Measurements from ENCODE around the gene HIPK2. TPM values are rescaled to one million over a fixed set of nuclear protein-coding genes. Genes with fewer than 3 reads are reported as not detected.

The HIPK2 gene
- total and polyA plus RNA-seq, 2 experiments from 2014 or later, result 7.3 to 16.9 TPM

GRCh38 chr7:139681463-139681755, 96.4 kb downstream of the HIPK2 start (continued):
- no peak for TF ChIP-seq REST (IDR thresholded peaks at IDR 0.05; ENCODE audit: unreplicated experiment)
- TF ChIP-seq ZNF331 (CRISPR knock-in tag; IDR thresholded peaks at IDR 0.05; ENCODE audit: low read depth), result no peak
- no peak for TF ChIP-seq STAT1 (IDR thresholded peaks at IDR 0.05; ENCODE audit: unreplicated experiment)
- no peak for TF ChIP-seq POLR2AphosphoS5 (IDR thresholded peaks at IDR 0.05; ENCODE audit: low read depth)
- TF ChIP-seq EZH2phosphoT487 (IDR thresholded peaks at IDR 0.05; ENCODE audit: unreplicated experiment), result no peak
- TF ChIP-seq, protein P1, sequence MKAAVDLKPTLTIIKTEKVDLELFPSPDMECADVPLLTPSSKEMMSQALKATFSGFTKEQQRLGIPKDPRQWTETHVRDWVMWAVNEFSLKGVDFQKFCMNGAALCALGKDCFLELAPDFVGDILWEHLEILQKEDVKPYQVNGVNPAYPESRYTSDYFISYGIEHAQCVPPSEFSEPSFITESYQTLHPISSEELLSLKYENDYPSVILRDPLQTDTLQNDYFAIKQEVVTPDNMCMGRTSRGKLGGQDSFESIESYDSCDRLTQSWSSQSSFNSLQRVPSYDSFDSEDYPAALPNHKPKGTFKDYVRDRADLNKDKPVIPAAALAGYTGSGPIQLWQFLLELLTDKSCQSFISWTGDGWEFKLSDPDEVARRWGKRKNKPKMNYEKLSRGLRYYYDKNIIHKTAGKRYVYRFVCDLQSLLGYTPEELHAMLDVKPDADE (IDR thresholded peaks at IDR 0.05), result no peak
- TF ChIP-seq NANOG (IDR thresholded peaks at IDR 0.05; ENCODE audit: borderline replicate concordance), result no peak
- TF ChIP-seq ZNF114 (CRISPR knock-in tag; IDR thresholded peaks at IDR 0.05), result no peak
- TF ChIP-seq CREB1 (CRISPR knock-in tag; IDR thresholded peaks at IDR 0.05; ENCODE audit: low read depth), result no peak
- no peak for TF ChIP-seq JUNB (IDR thresholded peaks at IDR 0.05; ENCODE audit: unreplicated experiment)
- no peak for TF ChIP-seq CTCF (conservative IDR thresholded peaks at IDR 0.05; ENCODE audit: low read depth in 2 of 2)

DNA sequence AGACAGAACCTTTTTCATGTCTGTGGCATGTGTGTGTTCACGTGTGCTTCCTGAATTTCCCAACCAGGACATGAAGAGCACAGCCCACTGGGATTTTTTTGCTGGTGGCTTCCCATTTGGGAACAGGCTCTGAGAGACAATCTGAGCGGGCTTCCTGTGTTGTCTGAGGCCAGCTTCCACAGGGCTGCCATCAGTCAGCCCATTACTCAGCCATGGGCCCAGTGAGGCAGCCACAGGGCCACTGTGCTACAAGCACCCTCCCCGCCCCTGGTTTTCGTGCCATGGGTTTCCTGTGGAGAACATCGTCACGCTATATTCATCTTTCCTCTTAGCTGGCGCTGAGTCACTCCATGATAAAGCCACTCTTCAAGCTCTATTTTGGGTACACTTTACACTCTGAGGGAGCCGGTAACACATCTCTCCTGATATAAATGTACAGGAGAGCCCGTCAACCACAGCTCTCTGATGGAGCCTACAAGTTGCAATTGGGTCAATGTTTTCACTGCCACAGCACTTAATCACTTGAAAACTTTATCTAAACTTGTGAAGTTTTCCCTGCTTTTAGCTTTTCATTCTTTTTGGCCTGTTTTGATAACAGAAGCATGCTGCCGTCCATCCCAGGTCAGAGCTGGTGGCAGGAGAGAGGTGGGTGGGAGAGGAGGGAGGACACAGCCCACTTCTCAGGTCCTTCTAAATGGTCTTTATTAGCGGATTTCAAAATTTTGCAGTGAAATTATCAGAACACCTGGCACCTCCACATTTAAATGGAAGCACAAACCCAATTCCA, 96.9 kb downstream of the HIPK2 start:
- peaks cover 9% of the 10 kb centered on the region for H3K36me3 Mint-ChIP-seq (ENCODE audit: low read depth)
- no peaks in the 10 kb centered on the region for H3K36me3 ChIP-seq (ENCODE audit: insufficient read depth)
- ATAC-seq, result peak; percentile 40
- no peak overlapping the region for H3K4me3 ChIP-seq
- peaks cover 9% of the 10 kb centered on the region; the same call in 2 of the 3 replicates for H3K9me3 Mint-ChIP-seq
- no peak overlapping the region for H3K4me2 ChIP-seq
- peak overlapping the region; percentile 69; the same call in 1 of the 2 replicates for H3K27ac Mint-ChIP-seq
- peaks cover 14% of the 10 kb centered on the region for H3K4me1 ChIP-seq (ENCODE audit: insufficient read depth)
- no peak overlapping the region for H2AFZ ChIP-seq
- H4K20me1 ChIP-seq (replicated peaks; ENCODE audit: insufficient read depth), result no peaks in the 10 kb centered on the region
- H3K4me3 Mint-ChIP-seq, result no peak overlapping the region
- no peak for TF ChIP-seq EZH2 (IDR thresholded peaks at IDR 0.05; ENCODE audit: low read depth, unreplicated experiment)
- 0 out of 2 replicates have a peak overlapping the region, but pooled peaks have one; percentile 53 for H3K27ac ChIP-seq (ENCODE audit: low read depth)
- peaks cover under 1% of the 10 kb centered on the region; the same call in 1 of the 2 replicates for H3K9me2 ChIP-seq (ENCODE audit: insufficient read depth)
- H3K27me3 Mint-ChIP-seq (ENCODE audit: insufficient read depth, low read depth, poor library complexity), result peaks cover 9% of the 10 kb centered on the region
- no peaks in the 10 kb centered on the region for H3F3A ChIP-seq (replicated peaks; ENCODE audit: low read depth)
- H3K4me1 Mint-ChIP-seq, result peaks cover 41% of the 10 kb centered on the region
- DNase-seq (ENCODE audit: low spot score), result no peak
- H3K27me3 ChIP-seq (ENCODE audit: insufficient read depth), result no peaks in the 10 kb centered on the region
- H3K79me2 ChIP-seq (replicated peaks; ENCODE audit: insufficient read depth), result no peaks in the 10 kb centered on the region

Measured in GM23338 (cell line).